Measurements from ENCODE around the gene MYO9B. TPM values are rescaled to one million over a fixed set of nuclear protein-coding genes. Genes with fewer than 3 reads are reported as not detected.

MYO9B gene
- total and polyA plus RNA-seq, 11 donors = 24.2 to 89.4 (median 31.3) TPM

GRCh38 chr19:17026706-17027534 lies 48.7 kb upstream of the MYO9B start, which contains the start of gene CPAMD8:
Gene CPAMD8 (minus strand): TSS chr19:17026810. CDS start chr19:17026642, 168 bp downstream.
- 4 to 30% (median 9%) methylated on average over 4 to 67 of the region's 67 CpGs for WGBS, 4 donors
- Histone ChIP-seq H3K36me3 (no peaks in the 10 kb centered on the region), H3K27me3 (peaks cover 3 to 45% (median 29%) of the 10 kb centered on the region in 9 donors), H3K4me1 (peaks cover 0 to 23% (median 2%) of the 10 kb centered on the region in 12 donors), H3K4me3 (peak within 1 kb of the TSS; percentile 13 to 63 (median 50)), H3K9me3 (peaks cover 0 to 23% (median 11%) of the 10 kb centered on the region in 12 donors), H3K27ac (peak within 1 kb of the TSS in 7 of 12 donors; percentile 38 to 79 (median 59))
- intact Hi-C loops (cut with DNase I) = no loop called here
- DNase-seq (peak in 2 of 5 donors; percentile 63 to 65), ATAC-seq (peak; percentile 30 to 83 (median 68))
- TF ChIP-seq, protein P1, sequence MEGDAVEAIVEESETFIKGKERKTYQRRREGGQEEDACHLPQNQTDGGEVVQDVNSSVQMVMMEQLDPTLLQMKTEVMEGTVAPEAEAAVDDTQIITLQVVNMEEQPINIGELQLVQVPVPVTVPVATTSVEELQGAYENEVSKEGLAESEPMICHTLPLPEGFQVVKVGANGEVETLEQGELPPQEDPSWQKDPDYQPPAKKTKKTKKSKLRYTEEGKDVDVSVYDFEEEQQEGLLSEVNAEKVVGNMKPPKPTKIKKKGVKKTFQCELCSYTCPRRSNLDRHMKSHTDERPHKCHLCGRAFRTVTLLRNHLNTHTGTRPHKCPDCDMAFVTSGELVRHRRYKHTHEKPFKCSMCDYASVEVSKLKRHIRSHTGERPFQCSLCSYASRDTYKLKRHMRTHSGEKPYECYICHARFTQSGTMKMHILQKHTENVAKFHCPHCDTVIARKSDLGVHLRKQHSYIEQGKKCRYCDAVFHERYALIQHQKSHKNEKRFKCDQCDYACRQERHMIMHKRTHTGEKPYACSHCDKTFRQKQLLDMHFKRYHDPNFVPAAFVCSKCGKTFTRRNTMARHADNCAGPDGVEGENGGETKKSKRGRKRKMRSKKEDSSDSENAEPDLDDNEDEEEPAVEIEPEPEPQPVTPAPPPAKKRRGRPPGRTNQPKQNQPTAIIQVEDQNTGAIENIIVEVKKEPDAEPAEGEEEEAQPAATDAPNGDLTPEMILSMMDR (IDR thresholded peaks at IDR 0.05) = no peak
- TF ChIP-seq POLR2A (IDR thresholded peaks at IDR 0.05) = no peak

- H3K27ac ChIP-seq = peak overlapping the region in 3 of 12 donors; percentile 8 to 72 (median 47)
- ATAC-seq (no peak), DNase-seq (no peak)
- peaks cover 3 to 45% (median 29%) of the 10 kb centered on the region in 9 donors for H3K27me3 ChIP-seq
- TF ChIP-seq, protein P1 (IDR thresholded peaks at IDR 0.05) = no peak
- TF ChIP-seq POLR2A (IDR thresholded peaks at IDR 0.05) = no peak
- intact Hi-C loops (cut with DNase I) = no loop called here
- H3K4me3 ChIP-seq = no peak overlapping the region
- H3K9me3 ChIP-seq = peaks cover 0 to 22% (median 11%) of the 10 kb centered on the region in 12 donors
- WGBS, 4 donors = 51 to 60% (median 57%) methylated on average over 7 of the region's 7 CpGs
- peaks cover 0 to 17% (median 0%) of the 10 kb centered on the region in 12 donors for H3K4me1 ChIP-seq
- no peaks in the 10 kb centered on the region for H3K36me3 ChIP-seq
Measured at GRCh38 chr19:17027535-17027975, 48.0 kb upstream of the MYO9B start.

DNA sequence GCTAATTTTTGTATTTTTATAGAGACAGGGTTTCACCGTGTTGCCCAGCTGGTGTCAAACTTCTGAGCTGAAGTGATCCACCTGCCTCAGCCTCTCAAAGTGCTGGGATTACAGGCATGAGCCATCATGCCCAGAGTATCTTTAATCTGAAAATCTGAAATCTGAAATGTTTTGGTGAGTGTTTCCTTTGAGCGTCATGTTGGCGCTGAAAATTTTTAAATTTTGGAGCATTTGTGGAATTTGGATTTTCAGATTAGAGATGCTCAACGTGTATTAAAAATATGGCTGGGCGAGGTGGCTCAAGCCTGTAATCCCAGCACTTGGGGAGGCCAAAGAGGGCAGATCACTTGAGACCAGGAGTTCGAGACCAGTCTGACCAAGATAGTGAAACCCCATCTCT lies 43.8 kb upstream of the MYO9B start:
- no peak overlapping the region for H3K27ac ChIP-seq
- no peaks in the 10 kb centered on the region for H3K9me3 ChIP-seq
- ATAC-seq = no peak
- H3K27me3 ChIP-seq = peaks cover 0 to 18% (median 10%) of the 10 kb centered on the region in 9 donors
- H3K4me3 ChIP-seq = no peak overlapping the region
- WGBS, 4 donors = 86 to 88% (median 88%) methylated on average over 6 of the region's 6 CpGs
- intact Hi-C loops (cut with DNase I) = no loop called here
- TF ChIP-seq, protein P1 (IDR thresholded peaks at IDR 0.05) = no peak
- TF ChIP-seq POLR2A (IDR thresholded peaks at IDR 0.05) = no peak
- peaks cover 0 to 11% (median 0%) of the 10 kb centered on the region in 12 donors for H3K4me1 ChIP-seq
- no peaks in the 10 kb centered on the region for H3K36me3 ChIP-seq
- DNase-seq = no peak

GRCh38 chr19:17035842-17036424 lies 39.6 kb upstream of the MYO9B start:
- Histone ChIP-seq H3K36me3 (no peaks in the 10 kb centered on the region), H3K27ac (no peak overlapping the region), H3K27me3 (no peaks in the 10 kb centered on the region), H3K9me3 (no peaks in the 10 kb centered on the region), H3K4me3 (no peak overlapping the region), H3K4me1 (peaks cover 0 to 11% (median 0%) of the 10 kb centered on the region in 12 donors)
- DNase-seq (peak in 3 of 5 donors; percentile 29 to 51 (median 39)), ATAC-seq (peak in 2 of 4 donors; percentile 36 to 44)
- WGBS, 4 donors = 77 to 86% (median 78%) methylated on average over 13 to 15 of the region's 15 CpGs
- intact Hi-C loops (cut with DNase I) = no loop called here
- TF ChIP-seq POLR2A (IDR thresholded peaks at IDR 0.05) = no peak
- TF ChIP-seq, protein P1 (IDR thresholded peaks at IDR 0.05) = no peak

Data from heart left ventricle (tissue), 16 donors.